Stimulated activated CD8-positive, alpha-beta memory T cell treated with anti-CD3 and anti-CD28 coated beads, Interleukin-7, amount 100 ng/mL, for 4 hours (primary cell): ENCODE results near the gene RCN2.
"Not testable (repeated sequence)": the region's sequence is repeated elsewhere in the genome, so short reads cannot be mapped to it uniquely, and the experiment has no call there.

ENCODE experiments used
- DNase-seq, 2 donors: peaks; one replicate each; pipeline ENCODE4 v3.0.0-alpha.2; 2020; ENCODE audit warnings: low read depth in 2 of 2

RCN2 gene

GRCh38 chr15:76931397-76932134 lies at the start of gene RCN2:
TSS of gene RCN2 (plus strand) at chr15:76931749. CDS start at chr15:76931842, 93 bp downstream.
- peak; percentile 78 to 93 for DNase-seq

GRCh38 chr15:76885212-76885611 lies 46.3 kb upstream of the RCN2 start:
- no peak for DNase-seq

- DNase-seq = not testable (repeated sequence)
Observed at GRCh38 chr15:76887280-76888141, 44.0 kb upstream of the RCN2 start.

GRCh38 chr15:76892836-76893235 lies 38.7 kb upstream of the RCN2 start:
- DNase-seq = not testable (repeated sequence)

GRCh38 chr15:76894174-76894573 lies 37.4 kb upstream of the RCN2 start:
- DNase-seq = no peak

- no peak for DNase-seq
Observed at GRCh38 chr15:76898102-76898501, 33.4 kb upstream of the RCN2 start.

- not testable (repeated sequence) for DNase-seq
Observed at GRCh38 chr15:76899176-76899930, 32.2 kb upstream of the RCN2 start.

GRCh38 chr15:76899931-76900310 lies 31.6 kb upstream of the RCN2 start:
- DNase-seq = not testable (repeated sequence)

GRCh38 chr15:76901965-76902364 lies 29.6 kb upstream of the RCN2 start:
- DNase-seq = no peak

GRCh38 chr15:76903251-76903681 lies 28.3 kb upstream of the RCN2 start:
- no peak for DNase-seq

GRCh38 chr15:76904461-76905012 lies 27.0 kb upstream of the RCN2 start:
- DNase-seq = no peak

GRCh38 chr15:76905013-76905839 lies 26.3 kb upstream of the RCN2 start, which contains the start of gene SCAPER:
TSS of gene SCAPER (minus strand) at chr15:76905340. CDS start at chr15:76883817, 21,523 bp downstream.
- DNase-seq = peak; percentile 76 to 92

- no peak for DNase-seq
Observed at GRCh38 chr15:76905855-76906254, 25.7 kb upstream of the RCN2 start.

GRCh38 chr15:76912430-76912829 lies 19.1 kb upstream of the RCN2 start:
- DNase-seq = no peak

- no peak for DNase-seq
Observed at GRCh38 chr15:76913737-76914136, 17.8 kb upstream of the RCN2 start.

- DNase-seq = no peak
Observed at GRCh38 chr15:76916369-76916768, 15.2 kb upstream of the RCN2 start.

GRCh38 chr15:76928201-76928600 lies 3.3 kb upstream of the RCN2 start:
- DNase-seq = no peak

GRCh38 chr15:76929011-76929760 lies 2.4 kb upstream of the RCN2 start:
- DNase-seq = no peak

- DNase-seq = no peak
Observed at GRCh38 chr15:76930831-76931396, 635 bp upstream of the RCN2 start.
